CD4-positive, alpha-beta T cell treated with Interferon gamma for 1 hour (primary cell): ENCODE results near the gene EXOSC7.
"Not testable (repeated sequence)": the region's sequence is repeated elsewhere in the genome, so short reads cannot be mapped to it uniquely, and the experiment has no call there.

Experiments used
- DNase-seq: peaks from one replicate; pipeline ENCODE4 v3.0.0-alpha.2; 2020

EXOSC7 gene

DNA sequence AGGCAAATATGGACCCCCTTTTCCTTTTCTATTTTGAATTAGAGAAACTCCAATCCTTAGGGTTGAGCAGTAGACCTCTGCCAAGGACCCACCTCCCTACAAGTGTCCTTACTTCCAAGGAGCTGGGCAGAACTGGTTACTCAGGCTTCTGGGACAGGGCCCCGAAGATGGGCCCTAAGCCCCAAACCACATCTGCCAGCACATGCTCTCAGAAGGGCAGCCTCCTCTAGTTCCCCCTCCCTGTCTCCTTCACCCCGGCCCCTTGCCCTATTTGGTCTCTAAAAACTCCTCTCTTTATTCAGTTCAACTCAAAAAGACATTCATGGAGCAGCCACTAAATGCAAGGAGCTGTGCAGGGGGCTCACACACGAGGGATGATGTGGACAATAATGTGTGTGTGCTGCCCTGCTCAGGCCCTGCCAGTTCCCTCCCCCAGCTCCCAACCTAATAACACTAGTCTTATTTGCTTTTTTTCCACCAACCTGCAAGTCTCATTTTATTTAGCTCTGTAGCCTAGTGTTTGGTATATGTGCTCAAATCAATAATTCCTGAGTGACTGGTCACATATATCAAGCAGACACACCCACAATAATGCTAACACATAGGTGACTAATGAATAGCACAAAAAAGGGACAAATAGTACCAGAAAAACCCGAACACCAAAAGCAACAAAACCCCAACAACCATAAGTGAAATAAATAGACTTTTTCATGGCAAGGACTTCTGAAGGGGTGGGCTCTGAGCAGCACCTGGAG lies 12.3 kb upstream of the EXOSC7 start:
- DNase-seq = no peak

DNA sequence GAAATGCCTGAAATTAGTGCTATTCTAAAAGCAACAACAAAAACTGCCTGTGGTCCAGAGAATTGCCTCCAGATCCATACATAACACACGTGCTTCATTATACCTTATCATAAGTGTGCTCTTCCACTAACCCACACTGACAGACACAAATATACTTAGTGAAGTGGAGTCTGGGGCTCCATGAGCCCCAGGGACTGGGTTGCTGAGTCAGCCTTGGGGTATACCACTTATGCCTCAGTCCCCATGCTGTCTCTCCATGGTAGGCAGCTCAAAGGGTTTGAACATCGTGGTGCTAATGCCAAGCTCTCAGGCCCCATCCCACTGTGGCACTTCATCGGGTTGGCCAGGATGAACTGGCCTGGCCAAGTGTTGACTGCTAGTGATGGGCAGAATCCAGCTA lies 10.9 kb upstream of the EXOSC7 start:
- no peak for DNase-seq

DNA sequence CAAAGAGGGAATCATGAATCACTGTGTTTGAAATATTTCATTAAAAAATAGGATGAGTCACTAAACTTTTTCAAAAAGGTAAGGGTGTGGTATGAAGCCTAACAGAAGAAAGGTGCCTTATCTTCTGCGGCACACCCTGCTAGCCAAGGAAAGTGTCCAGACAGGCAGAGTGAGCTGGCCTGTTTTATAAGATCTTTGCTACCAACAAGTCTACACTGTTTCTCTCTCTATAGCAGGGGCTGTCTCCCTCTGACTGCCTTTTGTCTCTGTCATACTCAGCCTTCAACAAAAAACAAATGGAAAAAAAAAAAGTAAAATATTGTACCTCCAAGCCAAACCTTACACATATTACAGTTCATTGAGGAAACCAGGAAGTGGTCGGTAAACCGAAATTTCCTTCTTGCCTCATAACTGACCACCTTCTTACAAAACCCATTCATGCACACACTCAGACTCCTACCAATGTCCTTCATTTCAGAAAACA lies 9.2 kb upstream of the EXOSC7 start:
- no peak for DNase-seq

DNA sequence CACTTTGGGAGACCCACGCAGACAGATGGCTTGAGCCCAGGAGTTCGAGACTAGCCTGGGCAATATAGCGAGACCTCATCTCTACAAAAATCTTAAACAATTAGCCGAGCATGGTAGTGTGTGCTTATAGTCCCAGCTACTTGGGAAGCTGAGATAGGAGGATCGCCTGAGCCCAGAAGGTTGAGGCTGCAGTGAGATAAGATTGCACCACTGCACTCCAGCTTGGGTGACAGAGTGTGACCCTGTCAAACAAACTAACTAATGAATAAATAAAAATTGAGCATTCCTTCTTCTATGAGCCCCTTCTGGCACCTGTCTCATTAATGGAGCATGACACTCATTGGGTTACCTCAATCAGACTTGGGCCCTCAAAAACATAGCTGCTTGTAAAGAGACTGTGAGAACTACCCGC lies 7.6 kb upstream of the EXOSC7 start:
- DNase-seq = no peak

DNA sequence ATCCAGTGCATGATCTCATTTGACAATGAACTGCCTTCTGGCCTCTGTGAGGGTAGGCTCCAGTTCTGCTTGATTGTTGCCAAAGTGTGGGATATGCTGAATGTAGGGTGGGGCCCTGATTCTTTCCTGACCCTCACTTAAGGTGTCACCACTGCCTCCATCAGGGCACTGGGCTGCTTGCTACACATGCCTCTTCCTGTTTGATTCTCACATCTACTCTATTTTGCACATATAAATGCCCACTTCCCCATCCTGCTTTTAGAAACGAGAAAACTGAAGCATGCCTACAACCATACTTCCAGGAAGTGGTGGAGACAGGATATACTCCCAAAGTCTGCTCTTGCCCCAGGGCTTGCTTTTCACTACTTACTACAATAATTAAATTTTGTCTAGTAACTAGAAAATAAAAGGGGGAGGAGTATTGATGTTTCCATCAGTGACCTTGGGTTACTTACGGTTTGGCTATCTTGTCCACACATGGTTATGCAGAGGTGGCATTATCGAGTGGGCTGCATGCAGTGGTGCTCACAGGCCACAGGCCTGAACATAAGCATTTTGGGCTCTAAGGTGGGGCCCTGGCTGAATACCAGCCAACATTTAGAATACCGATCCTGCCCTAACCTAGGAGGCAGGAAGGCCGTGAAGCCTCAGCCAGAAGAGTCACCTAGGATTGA lies 6.8 kb upstream of the EXOSC7 start:
- DNase-seq = no peak

DNA sequence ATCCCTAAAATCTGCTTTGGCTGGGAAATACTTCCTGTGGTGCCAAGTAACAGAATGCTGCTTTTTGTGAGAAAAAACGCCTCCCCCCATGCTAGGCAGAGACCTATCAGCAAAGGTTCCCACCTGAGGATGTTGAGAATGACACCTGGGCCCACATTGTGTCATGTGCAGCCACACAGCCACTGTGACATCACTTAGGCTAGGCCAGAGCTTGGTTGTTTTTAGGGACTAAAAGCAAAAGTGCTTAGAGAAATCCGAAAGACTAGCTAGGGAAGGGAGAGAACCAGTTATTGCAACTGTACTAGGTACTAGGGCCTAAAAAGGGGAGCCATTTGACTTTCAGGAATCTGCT lies 6.2 kb upstream of the EXOSC7 start:
- no peak for DNase-seq

DNA sequence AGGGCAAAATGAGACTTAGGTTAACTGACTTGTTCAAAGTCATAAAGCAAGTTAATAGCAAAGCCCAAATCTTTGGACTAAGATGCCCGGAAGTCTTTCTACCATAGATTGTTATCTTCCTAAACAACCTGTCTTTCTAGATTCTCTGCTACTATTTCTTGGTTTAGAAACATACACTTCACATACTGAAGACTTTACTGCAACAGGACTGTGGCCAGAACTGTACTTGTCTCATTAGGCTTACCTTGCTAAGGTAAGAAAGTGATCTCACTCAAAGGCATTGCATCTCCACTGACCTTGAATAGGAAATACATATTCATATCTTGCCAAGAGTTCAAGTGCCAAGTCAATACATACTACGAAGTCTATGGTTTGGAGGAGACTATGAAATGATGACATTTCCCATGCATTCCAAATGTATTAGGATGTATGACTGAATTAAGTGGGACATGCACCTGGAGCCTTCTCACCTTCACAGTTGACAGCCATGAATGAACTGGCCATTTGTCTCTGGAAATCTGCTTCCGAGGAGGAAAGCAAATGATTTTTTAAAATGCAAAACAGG lies 5.0 kb upstream of the EXOSC7 start:
- no peak for DNase-seq

DNA sequence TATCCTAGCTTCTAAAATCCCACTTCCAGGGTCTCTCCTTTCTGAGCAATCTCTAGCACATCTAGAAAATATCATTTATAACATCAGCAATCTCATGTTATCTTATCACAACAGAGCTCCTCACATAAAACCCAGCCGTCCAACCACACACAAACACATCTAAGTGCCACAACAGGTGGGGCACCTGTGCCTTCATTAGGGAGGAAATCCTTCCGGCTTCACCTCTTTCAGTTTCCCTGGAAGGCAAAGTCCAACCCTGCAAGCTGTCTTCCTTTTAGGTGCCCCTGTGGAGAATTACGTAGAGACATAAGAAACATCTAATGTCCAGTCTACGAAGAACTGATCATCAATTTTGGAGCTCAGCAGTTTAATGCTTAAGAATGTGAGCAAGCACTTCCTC lies 1.6 kb upstream of the EXOSC7 start:
- no peak for DNase-seq

DNA sequence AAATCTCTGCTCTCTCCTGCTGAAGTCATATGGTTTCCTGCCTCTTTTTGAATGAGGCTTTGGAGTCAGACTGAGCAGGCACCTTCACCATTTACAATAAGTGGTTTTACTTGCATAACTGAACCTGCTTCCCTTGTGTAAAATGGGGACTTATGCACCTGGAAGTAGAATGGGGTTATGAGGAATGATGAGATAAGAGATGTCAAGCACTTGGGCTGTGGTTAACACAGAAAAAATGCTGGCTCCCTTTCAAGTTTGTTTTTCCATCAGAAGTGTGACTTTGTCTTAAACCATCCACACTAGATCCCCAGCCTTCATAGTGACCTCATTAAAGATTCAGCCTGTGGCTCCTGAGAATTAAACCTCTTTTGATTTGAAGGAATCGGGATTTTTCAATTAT lies 5.2 kb downstream of the EXOSC7 start:
- no peak for DNase-seq

DNA sequence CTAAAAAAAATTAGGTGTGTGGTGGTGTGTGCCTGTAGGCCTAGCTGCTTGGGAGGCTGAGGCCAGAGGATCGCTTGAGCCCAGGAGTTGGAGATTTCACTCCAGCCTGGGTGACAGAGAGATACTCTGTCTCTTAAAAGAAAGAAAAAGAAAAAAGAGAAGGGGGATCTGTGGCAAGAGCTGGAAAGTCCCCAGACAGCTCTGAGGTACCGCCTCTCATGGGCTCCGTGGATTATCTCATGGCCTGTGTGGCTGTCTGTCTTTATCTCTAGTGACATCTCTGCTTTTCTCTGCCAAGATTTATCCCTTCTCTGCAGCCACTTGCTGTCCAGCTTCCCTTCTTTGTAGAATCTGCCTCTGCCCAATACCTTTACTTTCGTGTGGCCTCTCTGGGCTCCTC lies 5.7 kb downstream of the EXOSC7 start:
- no peak for DNase-seq

DNA sequence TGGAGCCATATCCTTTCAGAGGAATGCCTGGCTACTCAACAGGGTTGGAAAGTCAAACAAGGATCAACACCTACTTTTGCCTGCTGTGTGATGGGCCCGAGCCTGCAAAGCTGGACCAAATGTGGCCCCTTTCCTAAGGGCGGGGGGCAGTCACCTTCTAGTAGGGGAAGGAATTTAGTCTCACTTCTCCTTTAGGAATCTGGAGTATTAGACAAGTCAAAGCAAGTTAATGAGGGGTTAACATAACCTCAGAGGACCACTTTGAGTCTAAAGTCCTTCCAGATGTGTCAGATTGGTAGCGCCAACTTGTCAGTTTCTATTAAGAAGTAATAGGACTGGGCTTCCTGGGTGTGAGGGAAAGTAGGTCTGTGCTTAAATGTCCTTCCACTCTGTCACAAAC lies 6.8 kb downstream of the EXOSC7 start:
- no peak for DNase-seq

DNA sequence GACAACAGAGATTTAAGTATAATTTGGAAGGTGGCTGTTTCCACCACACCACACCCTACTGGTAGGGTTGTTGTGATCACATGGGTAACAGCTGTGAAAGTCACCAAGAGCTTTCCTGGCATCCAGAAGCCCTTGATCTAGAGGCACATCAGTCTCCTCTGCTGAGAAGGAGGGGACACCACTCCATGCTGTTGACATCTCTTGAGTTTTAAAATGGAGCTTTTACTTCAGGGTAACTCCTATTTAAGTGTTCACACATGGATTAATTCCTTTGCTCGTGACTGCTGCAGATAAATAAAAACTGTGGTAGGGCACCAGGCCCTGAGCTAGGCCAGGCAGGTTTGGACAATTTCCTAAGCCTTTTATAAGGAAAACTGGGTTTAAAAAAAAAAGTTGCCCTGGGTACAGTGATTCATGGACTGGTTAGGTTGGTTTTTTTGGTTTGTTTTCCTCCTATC lies 7.5 kb downstream of the EXOSC7 start:
- no peak for DNase-seq

DNA sequence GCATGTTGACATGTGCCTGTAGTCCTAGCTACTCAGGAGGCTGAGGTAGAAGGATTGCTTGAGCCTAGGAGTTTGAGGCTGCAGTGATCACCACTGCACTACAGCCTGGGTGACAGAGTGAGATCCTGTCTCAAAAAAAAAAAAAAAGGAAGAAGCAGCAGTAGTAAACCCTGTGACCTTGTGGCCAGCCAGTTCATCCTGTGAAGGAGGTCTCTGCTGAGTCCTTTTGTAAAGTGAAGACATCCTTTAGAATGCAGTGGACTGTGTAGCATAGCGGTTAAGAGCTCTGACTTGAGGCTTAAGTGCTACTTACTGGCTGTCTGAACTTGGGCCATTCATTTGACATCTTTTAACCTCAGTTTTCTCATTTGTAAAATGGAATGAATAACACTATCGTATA lies 8.3 kb downstream of the EXOSC7 start:
- DNase-seq = peak; percentile 7

DNA sequence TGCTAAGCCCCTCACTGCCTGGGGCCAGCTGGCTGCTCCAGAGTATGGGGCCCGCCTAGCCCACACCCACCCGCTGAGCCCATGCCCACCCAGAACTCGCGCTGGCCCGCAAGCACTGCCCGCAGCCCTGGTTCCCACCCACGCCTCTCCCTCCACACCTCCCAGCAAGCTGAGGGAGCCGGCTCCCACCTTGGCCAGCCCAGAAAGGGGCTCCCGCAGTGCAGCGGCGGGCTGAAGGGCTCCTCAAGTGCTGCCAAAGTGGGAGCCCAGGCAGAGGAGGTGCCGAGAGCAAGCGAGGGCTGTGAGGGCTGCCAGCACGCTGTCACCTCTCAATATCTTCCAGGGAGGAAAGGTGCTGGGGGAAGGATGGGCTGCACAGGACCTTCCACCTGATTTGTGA lies 10.3 kb downstream of the EXOSC7 start:
- DNase-seq = not testable (repeated sequence)

DNA sequence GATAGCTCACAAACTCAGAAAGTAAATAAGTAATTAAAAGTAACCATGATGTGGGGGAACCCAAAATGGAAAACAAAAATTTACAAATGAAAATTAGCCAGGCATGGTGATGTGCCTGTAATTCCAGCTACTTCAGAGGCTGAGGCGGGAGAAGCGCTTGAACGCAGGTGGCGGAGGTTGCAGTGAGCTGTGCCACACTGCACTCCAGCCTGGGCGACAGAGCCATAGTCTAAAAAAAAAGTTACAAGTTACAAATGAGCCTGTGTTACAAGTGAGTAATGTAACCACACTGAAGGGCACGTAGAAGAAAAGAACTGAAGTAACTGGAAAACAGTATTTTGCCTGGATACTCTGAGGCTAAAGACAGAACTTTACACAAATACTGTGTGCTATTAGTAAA lies 11.3 kb downstream of the EXOSC7 start:
- DNase-seq = no peak

DNA sequence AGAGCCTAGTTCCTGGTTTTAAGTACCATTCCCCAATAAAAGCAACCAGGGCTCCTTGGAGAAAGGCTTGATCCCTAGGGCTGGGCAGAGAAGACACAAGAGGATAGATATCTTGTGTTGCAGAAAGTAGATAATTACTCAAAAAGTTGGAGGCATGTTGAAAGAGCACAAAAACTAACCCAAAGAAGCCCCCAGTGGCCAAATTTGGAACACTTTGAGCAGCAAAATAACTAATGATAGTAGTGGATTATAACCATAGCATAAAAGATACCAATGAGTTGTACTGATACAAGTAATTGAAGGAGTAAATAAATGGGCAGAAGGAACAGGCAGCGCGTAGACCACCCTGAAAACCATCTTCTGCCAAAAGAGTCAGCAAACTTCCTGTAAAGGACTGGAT lies 12.0 kb downstream of the EXOSC7 start:
- no peak for DNase-seq

DNA sequence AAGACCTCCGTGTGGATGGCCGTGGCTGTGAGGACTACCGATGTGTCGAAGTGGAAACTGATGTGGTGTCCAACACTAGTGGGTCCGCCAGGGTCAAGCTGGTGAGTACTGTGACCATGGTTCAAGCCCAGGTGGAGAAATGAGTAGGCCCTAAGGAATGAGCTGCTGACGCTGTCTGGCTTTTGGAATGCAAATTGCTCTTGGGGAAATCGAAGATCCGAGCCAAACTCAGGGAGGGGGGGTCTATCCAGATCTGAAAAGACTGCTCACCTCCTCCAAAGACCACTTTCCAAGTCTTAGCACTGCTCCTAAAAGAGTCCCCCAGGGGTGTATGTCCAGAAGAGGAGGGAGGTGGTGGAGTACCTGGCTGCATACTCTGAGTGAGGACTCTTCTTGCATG lies 13.1 kb downstream of the EXOSC7 start:
- no peak for DNase-seq

DNA sequence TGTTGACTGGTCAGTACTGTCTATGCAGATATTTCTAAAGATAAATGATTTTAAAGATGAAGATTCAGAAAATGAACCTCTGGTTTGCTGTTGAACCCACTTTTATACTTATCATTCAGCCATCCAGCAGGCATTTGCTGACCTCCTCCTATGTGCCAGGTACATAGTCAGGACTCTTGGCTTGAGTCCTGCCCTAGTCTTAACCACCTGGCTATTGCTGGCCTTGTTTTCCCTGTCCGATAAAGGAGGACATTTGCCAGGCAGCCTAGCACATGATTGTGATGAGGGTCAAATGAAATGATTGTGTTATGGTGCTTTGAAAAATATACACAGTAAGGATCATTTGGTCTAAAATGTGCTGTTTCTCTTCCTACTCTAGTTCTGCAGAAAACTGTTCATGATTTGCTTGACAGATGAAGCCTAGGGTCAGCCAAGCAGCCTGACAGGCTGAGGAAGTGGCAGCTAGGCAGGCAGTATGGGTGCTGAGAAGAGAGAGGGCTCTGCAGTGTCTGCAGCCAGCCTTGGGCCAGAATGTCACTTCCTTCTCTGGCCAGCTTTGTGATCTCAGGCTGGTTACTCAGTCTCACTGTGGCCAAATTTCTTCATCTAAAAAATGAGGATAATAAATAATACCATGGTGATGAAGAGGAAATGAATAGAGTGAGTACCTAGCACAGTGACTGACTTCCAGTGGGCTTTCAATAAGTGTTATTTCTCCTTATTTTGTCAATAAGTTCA lies 13.8 kb downstream of the EXOSC7 start:
- DNase-seq = no peak

DNA sequence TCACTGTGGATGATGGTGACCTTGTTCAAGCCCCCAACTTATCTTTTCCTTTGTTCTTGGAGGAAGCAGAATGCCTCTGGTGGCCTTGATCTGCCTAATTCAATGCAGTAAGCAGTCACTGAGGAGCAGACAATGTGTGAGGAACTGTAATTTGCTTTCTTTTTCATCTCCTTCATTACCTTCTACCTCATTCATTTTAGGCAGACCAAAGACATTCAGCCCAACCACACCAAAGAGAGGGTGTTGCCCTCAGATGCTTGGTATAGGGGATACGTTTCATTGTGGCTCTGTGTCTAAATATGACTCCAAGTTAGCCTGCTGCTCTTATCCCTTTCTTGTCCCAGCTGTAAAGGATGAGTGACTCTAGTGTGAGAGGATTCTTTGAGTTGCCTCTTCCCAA lies 15.3 kb downstream of the EXOSC7 start:
- DNase-seq = no peak

DNA sequence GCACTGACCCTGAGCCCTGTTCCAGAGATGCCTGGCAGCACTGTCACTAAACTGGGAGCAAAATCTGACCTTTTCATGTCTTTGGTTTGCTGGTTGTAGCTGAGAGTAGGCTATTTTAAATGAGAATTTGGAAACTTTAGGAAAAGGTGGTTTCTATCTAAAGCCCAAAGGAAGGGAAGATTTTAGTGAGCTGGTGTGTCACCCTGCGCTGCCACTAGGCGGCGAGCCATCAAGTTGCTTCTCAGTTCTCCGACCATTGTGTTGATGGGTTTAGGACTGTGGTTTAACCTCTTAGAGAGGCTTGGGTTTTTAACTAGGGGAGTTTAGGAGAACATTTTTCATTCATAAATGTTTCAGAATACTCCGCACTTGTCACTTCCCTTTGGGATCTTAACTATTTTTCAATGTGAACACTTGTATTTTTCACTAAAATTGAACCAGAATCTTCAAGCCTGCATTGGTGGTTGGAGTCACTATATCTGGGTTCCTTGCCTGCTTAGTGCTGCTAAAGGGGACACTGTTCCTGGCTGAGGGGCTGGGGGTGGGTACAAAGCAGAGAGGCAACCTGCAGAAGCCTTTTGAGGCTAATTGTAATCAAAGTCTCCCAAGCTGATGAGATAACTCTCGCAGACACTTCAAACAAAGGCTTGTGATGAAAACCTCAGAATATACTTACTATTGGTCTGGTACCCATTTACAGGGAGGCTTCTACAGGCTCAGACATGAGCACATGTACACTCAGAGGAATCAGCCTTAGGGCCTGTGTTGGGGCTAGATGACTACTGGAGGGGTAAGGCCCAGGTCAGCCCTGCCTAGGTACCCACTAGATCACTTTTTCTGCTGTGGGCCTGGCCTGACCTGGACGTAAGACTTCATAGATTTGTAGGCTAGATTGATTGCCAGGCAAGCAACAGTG lies 16.8 kb downstream of the EXOSC7 start:
- peak; percentile 9 for DNase-seq

DNA sequence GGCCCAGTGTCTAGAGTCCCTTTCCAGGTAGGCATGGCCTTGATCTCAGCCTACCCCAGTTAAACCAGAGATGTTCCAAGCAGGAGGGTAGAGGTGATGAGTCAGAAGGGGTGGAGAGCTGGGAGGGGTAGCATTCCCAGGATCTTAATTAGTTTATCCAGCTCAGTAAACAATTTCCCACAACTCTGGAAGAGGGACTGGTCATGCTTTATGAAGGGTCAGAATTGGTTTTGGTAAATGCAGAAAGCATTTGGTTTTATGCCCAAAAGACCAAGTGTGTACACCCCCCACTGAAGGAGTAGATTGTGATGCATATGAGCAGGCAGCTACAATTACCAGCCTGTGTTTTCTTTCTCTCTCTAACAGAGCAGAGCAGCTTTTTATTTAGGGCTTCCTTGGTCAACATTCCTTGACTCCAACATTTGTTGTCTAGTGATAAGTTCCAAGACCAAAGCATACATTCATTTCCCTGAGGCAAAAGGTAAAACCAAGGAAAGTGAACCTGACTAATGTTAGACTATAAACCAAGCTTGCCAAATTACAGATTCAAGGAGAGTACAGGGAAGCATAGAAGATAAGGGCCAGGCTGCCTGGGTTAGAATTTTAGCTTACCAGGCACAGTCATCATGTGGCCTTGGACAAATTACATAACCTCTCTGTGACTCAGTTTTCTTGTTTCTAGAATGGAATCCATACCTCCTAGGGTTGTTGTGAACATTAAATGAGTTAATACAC lies 17.6 kb downstream of the EXOSC7 start:
- no peak for DNase-seq
